ENCODE measurements around the gene TCEAL4. TPM values are rescaled to one million over a fixed set of nuclear protein-coding genes. Genes with fewer than 3 reads are reported as not detected.
A peak's percentile ranks its signal among the peaks of the same experiment; 100 is the strongest.

The TCEAL4 gene
- polyA plus RNA-seq (2011; rRNA removed) (35.2 and 57.2 TPM in 2 replicates), polyA plus RNA-seq (2017; fragmentation: RNase III; extraction: RNeasy Plus Mini Kit Qiagen cat#74134 plus additional on column Dnase treatment) (173 to 195 TPM (median 192 TPM) in 3 replicates), polyA minus RNA-seq (2011; rRNA and poly(A)+ RNA removed) (9.0 and 9.8 TPM in 2 replicates)
- polyA plus RNA-seq (2012; cell fraction: cytosol; rRNA removed): 18.8 and 23.9 TPM in 2 replicates
- polyA plus RNA-seq (2012; cell fraction: nucleus; rRNA removed): 6.9 and 9.6 TPM in 2 replicates

DNA sequence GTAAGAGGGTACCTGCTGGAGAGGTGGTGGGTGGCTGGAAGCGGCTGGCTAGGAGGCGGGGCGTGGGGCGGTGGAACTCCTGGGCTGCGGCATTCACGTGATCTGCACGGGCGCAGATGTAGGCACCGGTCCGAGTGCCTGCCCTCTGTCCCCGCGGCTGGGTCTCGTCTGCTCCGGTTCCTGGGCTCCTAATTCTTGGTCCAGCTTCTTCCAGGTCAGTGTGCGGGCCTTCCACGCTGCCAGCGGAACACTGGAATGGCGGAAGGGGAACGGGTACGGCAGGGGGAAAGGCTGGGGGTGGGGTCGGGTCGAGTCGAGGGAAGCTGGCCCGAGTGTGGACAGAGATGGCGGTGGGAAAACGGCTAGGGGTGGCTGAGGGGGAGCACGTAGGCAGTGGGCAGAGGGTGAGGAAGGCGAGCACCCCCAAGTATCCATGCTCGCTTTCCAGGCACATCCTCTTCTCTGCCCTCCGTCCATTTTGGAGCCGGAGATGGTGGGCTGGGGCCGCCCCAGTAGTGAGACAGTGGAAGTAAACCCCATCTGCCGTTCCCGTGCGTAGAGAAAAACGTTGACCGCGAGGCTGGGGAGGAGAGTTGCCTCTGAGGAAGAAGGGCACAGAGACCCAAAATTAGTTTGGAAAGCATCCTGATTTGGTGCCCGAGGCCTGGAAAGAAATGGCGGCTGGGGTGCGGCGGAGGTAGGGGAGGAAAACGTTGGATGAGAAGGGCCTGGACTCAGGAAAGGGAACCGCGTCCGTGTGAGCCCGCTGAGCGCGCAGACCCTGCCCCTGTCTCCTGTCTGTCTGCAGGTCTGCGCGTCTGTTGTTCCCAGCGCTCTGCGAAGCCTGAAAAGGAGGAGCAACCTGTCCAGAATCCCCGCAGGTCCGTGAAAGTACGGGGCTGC is at the start of gene TCEAL4:
Gene TCEAL4 (plus strand): TSS at position 105 of the 903 bp plus-strand sequence. CDS start 1,161 bp downstream, outside the sequence.
- Histone ChIP-seq H3K4me1 (peaks cover 7% of the 10 kb centered on the region; the same call in 2 of the 3 replicates), H3K9me3 (peaks cover 11% of the 10 kb centered on the region; the same call in 1 of the 3 replicates), H3K4me2 (peak within 1 kb of the TSS; percentile 70), H3K4me3 (peak within 1 kb of the TSS; percentile 93), H3K27ac (peak within 1 kb of the TSS; percentile 89 to 99)
- WGBS (ENCODE audit: missing lambda C conversion rate): 3% methylated on average over 29 of the region's 56 CpGs
- POLR2A ChIA-PET: interaction anchor here (0.6 to 1.9 kb wide), 2 partner anchors 44 to 121 kb away, joined by 3 to 7 read pairs; no protein-coding TSS in a partner anchor
- TF ChIP-seq FOSL2 (IDR thresholded peaks at IDR 0.05) (no peak), FOSL2 (CRISPR knock-in tag; IDR thresholded peaks at IDR 0.05) (no peak), ZSCAN20 (CRISPR knock-in tag; IDR thresholded peaks at IDR 0.05) (no peak), RCOR1 (IDR thresholded peaks at IDR 0.05; ENCODE audit: low read depth, low read length) (no peak), FOXS1 (CRISPR knock-in tag; IDR thresholded peaks at IDR 0.05) (no peak), PHF8 (IDR thresholded peaks at IDR 0.05; ENCODE audit: borderline replicate concordance, low read depth) (peak; percentile 39), SMC3 (IDR thresholded peaks at IDR 0.05) (no peak), ZFP36 (IDR thresholded peaks at IDR 0.05; ENCODE audit: borderline replicate concordance, partially characterized antibody) (no peak), RFX5 (IDR thresholded peaks at IDR 0.05) (no peak), ZNF302 (CRISPR knock-in tag; IDR thresholded peaks at IDR 0.05) (no peak), KDM5A (IDR thresholded peaks at IDR 0.05) (0 out of 2 replicates have a peak, but pooled peaks have one; percentile 26), RAD21 (conservative IDR thresholded peaks at IDR 0.05 in 1 of 2, IDR thresholded peaks at IDR 0.05 in 1 of 2) (no peak), NPAS2 (CRISPR knock-in tag; IDR thresholded peaks at IDR 0.05; ENCODE audit: borderline replicate concordance) (no peak), POLR2A (IDR thresholded peaks at IDR 0.05; ENCODE audit: low read length) (peak; percentile 50), CEBPB (IDR thresholded peaks at IDR 0.05) (no peak), JUN (IDR thresholded peaks at IDR 0.05) (peak in 1 of 2 experiments; percentile 46; a peak in 1 of 5 replicates), CBX2 (IDR thresholded peaks at IDR 0.05; ENCODE audit: borderline replicate concordance, low read depth) (no peak), BHLHE40 (IDR thresholded peaks at IDR 0.05; ENCODE audit: low read depth, low read length) (0 out of 2 replicates have a peak, but pooled peaks have one; percentile 46), CBX8 (IDR thresholded peaks at IDR 0.05) (no peak)
- TF ChIP-seq, protein P1, sequence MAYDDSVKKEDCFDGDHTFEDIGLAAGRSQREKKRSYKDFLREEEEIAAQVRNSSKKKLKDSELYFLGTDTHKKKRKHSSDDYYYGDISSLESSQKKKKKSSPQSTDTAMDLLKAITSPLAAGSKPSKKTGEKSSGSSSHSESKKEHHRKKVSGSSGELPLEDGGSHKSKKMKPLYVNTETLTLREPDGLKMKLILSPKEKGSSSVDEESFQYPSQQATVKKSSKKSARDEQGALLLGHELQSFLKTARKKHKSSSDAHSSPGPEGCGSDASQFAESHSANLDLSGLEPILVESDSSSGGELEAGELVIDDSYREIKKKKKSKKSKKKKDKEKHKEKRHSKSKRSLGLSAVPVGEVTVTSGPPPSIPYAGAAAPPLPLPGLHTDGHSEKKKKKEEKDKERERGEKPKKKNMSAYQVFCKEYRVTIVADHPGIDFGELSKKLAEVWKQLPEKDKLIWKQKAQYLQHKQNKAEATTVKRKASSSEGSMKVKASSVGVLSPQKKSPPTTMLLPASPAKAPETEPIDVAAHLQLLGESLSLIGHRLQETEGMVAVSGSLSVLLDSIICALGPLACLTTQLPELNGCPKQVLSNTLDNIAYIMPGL (CRISPR knock-in tag; IDR thresholded peaks at IDR 0.05; ENCODE audit: borderline replicate concordance): no peak
- TF ChIP-seq, protein P2, sequence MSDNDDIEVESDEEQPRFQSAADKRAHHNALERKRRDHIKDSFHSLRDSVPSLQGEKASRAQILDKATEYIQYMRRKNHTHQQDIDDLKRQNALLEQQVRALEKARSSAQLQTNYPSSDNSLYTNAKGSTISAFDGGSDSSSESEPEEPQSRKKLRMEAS (IDR thresholded peaks at IDR 0.05): 0 out of 2 replicates have a peak, but pooled peaks have one; percentile 45
- TF ChIP-seq, protein P3, sequence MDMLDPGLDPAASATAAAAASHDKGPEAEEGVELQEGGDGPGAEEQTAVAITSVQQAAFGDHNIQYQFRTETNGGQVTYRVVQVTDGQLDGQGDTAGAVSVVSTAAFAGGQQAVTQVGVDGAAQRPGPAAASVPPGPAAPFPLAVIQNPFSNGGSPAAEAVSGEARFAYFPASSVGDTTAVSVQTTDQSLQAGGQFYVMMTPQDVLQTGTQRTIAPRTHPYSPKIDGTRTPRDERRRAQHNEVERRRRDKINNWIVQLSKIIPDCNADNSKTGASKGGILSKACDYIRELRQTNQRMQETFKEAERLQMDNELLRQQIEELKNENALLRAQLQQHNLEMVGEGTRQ (IDR thresholded peaks at IDR 0.05): peak; percentile 45; the same call in 1 of the 2 replicates
- TF ChIP-seq, protein P4, sequence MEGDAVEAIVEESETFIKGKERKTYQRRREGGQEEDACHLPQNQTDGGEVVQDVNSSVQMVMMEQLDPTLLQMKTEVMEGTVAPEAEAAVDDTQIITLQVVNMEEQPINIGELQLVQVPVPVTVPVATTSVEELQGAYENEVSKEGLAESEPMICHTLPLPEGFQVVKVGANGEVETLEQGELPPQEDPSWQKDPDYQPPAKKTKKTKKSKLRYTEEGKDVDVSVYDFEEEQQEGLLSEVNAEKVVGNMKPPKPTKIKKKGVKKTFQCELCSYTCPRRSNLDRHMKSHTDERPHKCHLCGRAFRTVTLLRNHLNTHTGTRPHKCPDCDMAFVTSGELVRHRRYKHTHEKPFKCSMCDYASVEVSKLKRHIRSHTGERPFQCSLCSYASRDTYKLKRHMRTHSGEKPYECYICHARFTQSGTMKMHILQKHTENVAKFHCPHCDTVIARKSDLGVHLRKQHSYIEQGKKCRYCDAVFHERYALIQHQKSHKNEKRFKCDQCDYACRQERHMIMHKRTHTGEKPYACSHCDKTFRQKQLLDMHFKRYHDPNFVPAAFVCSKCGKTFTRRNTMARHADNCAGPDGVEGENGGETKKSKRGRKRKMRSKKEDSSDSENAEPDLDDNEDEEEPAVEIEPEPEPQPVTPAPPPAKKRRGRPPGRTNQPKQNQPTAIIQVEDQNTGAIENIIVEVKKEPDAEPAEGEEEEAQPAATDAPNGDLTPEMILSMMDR (IDR thresholded peaks at IDR 0.05): no peak
- peak; percentile 51 to 54 for DNase-seq (ENCODE audit: low read depth in 1 of 2, low spot score in 1 of 2)
- CTCF ChIA-PET: interaction anchor here (1.8 to 1.9 kb wide), 2 partner anchors 19 to 45 kb away, joined by 4 to 10 read pairs; no protein-coding TSS in a partner anchor
- ATAC-seq: peak; percentile 97
- no peak for FAIRE-seq
